Omental fat pad (tissue), 4 donors: ENCODE measurements around the gene HSPB8. TPM values are rescaled to one million over a fixed set of nuclear protein-coding genes. Genes with fewer than 3 reads are reported as not detected.

Experiments
- ATAC-seq: fragments of 150-250 bp; one replicate; pipeline ENCODE4 v1.9.1; 2016; ENCODE audit warnings: mild to moderate bottlenecking, moderate library complexity; ENCODE audit not compliant: low FRiP score
- DNase-seq: peaks from one replicate; pipeline ENCODE4 v3.0.0-alpha.2; 2019; ENCODE audit warnings: low spot score
- total RNA-seq, 4 donors: library from RNA; depleted of rRNA; stranded (reverse); fragments of >200 nt; gene quantifications; one replicate each; pipeline ENCODE4 v1.1.0, GENCODE V29; 2016
- TF ChIP-seq, protein P1 (sequence below), 3 donors: fragments of 450-650 bp; IDR thresholded peaks; one replicate each; pipeline ENCODE4 v1.5.1; 2016 to 2017; ENCODE audit warnings: antibody characterized with exemption in 3 of 3, mild to moderate bottlenecking in 3 of 3, moderate library complexity in 2 of 3

HSPB8 gene
- total RNA-seq, 4 donors from 2014 or later = 32.7 to 136 (median 72.3) TPM

DNA sequence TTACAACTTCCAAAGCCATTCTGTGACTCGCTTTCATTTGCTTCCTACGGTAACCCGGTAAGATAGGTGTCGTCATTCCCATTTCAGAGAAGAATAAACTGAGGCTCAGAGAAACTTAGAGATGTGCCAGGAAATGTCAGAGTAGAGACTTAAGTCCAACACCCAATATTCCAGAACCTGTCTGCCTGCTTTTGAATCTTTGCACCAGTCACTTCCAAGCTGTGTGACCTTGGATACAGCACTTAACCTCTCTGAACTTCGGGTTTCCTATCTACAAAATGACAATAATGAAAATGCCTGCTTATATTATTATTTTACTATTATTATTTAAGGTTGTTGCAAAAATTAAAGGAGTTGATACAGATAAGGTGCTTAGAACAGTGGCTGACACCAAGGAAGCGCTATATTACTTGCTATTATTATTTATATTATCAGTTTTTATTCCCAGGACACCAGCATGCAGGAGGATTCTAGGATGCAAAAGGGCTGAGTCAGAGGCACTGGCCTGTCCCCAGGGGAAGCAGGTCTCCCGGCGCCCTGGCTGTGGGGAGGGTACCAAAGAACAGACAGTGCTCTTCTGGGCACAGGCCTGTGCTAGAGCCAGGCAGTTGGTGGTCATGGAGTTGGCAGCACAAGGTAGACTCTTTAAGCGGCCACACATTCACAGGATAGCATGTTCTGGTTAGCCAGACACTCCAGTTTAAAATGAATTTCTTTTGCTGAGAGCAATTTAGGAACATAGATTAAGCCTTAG is 5.4 kb downstream of the HSPB8 start:
- TF ChIP-seq, protein P1, sequence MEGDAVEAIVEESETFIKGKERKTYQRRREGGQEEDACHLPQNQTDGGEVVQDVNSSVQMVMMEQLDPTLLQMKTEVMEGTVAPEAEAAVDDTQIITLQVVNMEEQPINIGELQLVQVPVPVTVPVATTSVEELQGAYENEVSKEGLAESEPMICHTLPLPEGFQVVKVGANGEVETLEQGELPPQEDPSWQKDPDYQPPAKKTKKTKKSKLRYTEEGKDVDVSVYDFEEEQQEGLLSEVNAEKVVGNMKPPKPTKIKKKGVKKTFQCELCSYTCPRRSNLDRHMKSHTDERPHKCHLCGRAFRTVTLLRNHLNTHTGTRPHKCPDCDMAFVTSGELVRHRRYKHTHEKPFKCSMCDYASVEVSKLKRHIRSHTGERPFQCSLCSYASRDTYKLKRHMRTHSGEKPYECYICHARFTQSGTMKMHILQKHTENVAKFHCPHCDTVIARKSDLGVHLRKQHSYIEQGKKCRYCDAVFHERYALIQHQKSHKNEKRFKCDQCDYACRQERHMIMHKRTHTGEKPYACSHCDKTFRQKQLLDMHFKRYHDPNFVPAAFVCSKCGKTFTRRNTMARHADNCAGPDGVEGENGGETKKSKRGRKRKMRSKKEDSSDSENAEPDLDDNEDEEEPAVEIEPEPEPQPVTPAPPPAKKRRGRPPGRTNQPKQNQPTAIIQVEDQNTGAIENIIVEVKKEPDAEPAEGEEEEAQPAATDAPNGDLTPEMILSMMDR (IDR thresholded peaks at IDR 0.05) = no peak
- DNase-seq (no peak), ATAC-seq (no peak)

DNA sequence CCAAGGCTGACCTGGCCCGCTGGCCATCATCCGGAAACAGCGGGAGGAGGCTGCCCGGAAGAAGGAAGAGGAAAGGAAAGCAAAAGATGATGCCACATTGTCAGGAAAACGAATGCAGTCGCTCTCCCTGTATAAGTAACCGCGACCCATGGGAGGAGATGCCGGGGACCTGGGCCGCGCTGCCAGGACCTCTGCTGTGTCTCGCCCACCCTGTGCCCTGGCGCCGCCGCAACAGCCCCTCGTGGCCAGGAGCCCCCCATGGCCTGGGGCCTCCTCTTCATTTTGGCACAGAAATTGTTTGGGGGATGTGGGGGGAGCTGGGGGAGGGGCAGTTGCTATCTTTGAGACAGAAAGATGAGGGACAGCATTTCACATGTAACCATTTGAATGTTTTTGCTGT is 16.5 kb downstream of the HSPB8 start:
- TF ChIP-seq, protein P1 (IDR thresholded peaks at IDR 0.05) = no peak
- DNase-seq (no peak), ATAC-seq (no peak)

DNA sequence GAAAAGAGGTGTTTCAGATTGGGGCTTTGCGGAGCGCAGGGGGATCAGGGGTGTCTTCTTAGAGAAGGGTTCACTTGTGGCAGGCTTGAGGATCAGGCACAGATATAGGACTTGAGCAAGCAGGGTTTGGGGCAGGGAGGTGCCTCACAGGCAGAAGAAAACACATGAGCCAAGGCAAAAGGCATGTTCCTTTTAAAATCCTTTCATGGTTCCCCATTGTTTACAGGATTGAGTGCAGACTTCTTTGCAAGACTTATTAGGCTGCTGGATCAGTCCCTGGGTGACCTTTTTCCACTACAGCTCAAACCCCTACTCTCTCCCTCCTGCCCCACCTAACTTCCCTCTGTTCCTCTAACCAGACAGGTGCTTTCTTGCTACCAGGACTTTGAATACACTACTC is 19.7 kb downstream of the HSPB8 start:
- no peak for DNase-seq
- TF ChIP-seq, protein P1 (IDR thresholded peaks at IDR 0.05) = no peak

DNA sequence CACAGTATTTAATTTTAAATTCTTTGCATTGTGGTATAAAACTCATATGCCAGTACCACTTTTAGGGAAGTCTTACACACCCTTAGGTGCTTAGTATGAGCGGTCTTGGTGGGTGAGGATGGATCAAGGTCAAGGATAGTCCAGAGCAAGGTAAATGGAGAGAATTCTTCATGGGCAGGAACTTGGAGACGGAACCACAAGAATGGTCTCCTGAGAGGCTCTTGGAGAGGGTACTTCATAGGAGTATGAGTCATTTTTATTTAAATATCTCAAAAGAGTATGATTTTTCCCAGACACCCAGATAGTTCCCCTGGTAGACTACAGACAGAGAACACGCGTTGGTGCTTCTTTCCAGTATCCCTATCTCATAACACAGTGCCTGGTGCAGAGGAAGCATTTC is 21.9 kb downstream of the HSPB8 start:
- no peak for ATAC-seq
- TF ChIP-seq, protein P1 (IDR thresholded peaks at IDR 0.05) = no peak
- DNase-seq = no peak

More for the DNA sequence above, 19.7 kb downstream of the HSPB8 start:
- no peak for ATAC-seq

DNA sequence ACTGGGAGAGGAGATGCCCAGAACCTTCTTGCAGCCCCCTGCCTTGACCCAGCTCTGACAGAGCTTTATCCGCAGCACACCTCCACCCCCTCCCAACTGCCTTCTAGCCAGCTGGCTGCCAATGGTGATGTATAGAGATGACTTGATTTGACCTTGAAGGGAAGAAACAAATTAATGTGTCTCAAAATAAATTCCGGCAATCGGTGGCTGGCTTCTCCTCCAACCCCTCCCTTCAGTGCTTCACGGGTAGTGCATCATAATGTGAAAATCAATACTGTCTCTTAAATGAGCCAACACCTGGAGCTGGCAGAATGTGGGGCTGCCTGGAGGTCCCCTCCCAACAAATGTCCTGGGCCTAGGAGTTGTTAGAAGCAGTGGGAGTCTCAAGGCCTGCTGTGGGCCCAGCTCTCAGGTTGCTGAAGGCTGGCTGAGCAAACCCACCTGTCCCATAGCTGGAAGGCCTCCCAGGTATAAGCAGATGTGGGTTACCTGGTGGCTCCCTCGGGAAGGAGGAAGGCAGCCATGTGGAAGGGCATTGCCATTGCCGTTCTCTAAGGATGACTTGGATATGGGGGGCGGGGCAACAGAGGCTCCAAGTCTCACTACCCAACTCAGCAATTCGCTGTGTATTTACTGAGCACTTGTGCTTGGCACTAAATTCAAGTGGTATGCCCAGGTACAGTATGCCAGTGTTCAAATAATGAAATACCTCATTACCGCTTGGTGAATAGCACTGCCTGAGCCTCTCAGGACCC is 23.2 kb downstream of the HSPB8 start:
- TF ChIP-seq, protein P1 (IDR thresholded peaks at IDR 0.05) = no peak
- ATAC-seq = no peak
- DNase-seq = no peak

DNA sequence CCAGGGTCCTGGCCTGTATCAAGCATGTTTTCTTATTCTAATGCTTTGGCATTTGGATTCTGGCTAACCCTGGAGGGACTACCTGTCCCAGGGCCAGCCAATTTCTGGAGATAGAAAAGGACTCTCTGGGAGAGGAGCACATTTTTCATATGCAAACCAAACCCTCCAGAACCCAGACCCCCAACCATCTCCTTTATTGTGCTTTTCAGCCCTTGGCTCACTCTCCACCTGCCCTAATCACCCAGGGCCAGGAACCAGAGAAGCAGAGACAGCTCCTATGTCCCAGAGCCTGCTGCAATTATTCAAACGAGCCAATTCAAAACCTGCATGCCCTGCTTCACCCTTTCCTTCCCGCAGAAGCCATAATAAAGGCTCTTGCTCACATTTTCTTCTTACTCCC is 23.8 kb downstream of the HSPB8 start:
- ATAC-seq (no peak), DNase-seq (no peak)
- TF ChIP-seq, protein P1 (IDR thresholded peaks at IDR 0.05) = no peak
